ENCODE measurements around the gene ITGB4. TPM values are rescaled to one million over a fixed set of nuclear protein-coding genes. Genes with fewer than 3 reads are reported as not detected.

Gene ITGB4
- total and polyA plus RNA-seq, 2 of the 13 experiments (the other 11 are each of a cell fraction or from before 2014, with no cell fraction given): 6.9 to 14.5 TPM

GRCh38 chr17:75753514-75754377, 32.5 kb downstream of the ITGB4 start (continued):
- TF ChIP-seq PATZ1 (CRISPR knock-in tag; IDR thresholded peaks at IDR 0.05) (peak; percentile 92), ZNF709 (CRISPR knock-in tag; IDR thresholded peaks at IDR 0.05) (no peak), NBN (conservative IDR thresholded peaks at IDR 0.05) (no peak), FOXO1 (CRISPR knock-in tag; IDR thresholded peaks at IDR 0.05) (peak; percentile 41; the same call in 1 of the 2 replicates), JDP2 (CRISPR knock-in tag; IDR thresholded peaks at IDR 0.05; ENCODE audit: borderline replicate concordance) (peak; percentile 38; the same call in 1 of the 2 replicates), ZFP36L2 (CRISPR knock-in tag; IDR thresholded peaks at IDR 0.05) (no peak), ZBTB42 (CRISPR knock-in tag; IDR thresholded peaks at IDR 0.05) (0 out of 2 replicates have a peak, but pooled peaks have one; percentile 47), ZNF598 (CRISPR knock-in tag; IDR thresholded peaks at IDR 0.05; ENCODE audit: borderline replicate concordance) (no peak), NR0B2 (CRISPR knock-in tag; IDR thresholded peaks at IDR 0.05) (peak; percentile 68; the same call in 1 of the 2 replicates), NCOR1 (IDR thresholded peaks at IDR 0.05; ENCODE audit: borderline replicate concordance, low read length) (no peak), ZNF563 (CRISPR knock-in tag; IDR thresholded peaks at IDR 0.05) (peak; percentile 91), ARID3A (IDR thresholded peaks at IDR 0.05; ENCODE audit: low read depth, low read length) (no peak), MXD3 (CRISPR knock-in tag; IDR thresholded peaks at IDR 0.05) (peak; percentile 89; the same call in 1 of the 2 replicates), MEIS1 (CRISPR knock-in tag; IDR thresholded peaks at IDR 0.05; ENCODE audit: borderline replicate concordance) (peak; percentile 46; the same call in 1 of the 2 replicates), ZXDC (CRISPR knock-in tag; IDR thresholded peaks at IDR 0.05) (0 out of 2 replicates have a peak, but pooled peaks have one; percentile 40), ZNF33B (CRISPR knock-in tag; IDR thresholded peaks at IDR 0.05) (peak; percentile 15; the same call in 1 of the 2 replicates), BRF2 (CRISPR knock-in tag; IDR thresholded peaks at IDR 0.05) (peak; percentile 97), RBM39 (IDR thresholded peaks at IDR 0.05; ENCODE audit: low read depth, low read length, poor library complexity, severe bottlenecking) (peak; percentile 47), YEATS2 (CRISPR knock-in tag; IDR thresholded peaks at IDR 0.05; ENCODE audit: borderline replicate concordance) (no peak)
